GM12878 (cell line): ENCODE results near the gene OR6N1. TPM values are rescaled to one million over a fixed set of nuclear protein-coding genes. Genes with fewer than 3 reads are reported as not detected.

ENCODE experiments used
- polyA plus RNA-seq, 11 experiments: library from polyadenylated mRNA; depleted of rRNA in 4 of 11; unstranded in 6 of 11; stranded (reverse) in 5 of 11; fragments of >200 nt; fragmentation: Nextera tagmentation in 4 of 11; fragmentation: Illumina TruSeq in 1 of 11; extraction: Ambion mirVana in 4 of 11; extraction: Trizol in 1 of 11; gene quantifications; 1 replicate in 1 of 11; 2 replicates in 10 of 11; pipeline versions ENCODE4 v1.2.1 to v1.2.3, GENCODE V29; 2011 to 2016; ENCODE audit warnings: inconsistent platforms in 2 of 11, missing spikeins in 2 of 11, low read depth in 1 of 11
- small RNA-seq: library from RNA; depleted of rRNA; stranded (forward); fragments of <200 nt; gene quantifications from one replicate; pipeline ENCODE3, GENCODE V24; 2014
- total RNA-seq, 4 experiments: library from RNA; depleted of rRNA in 3 of 4; stranded (reverse); fragments of >200 nt in 3 of 4; fragmentation: Illumina TruSeq in 1 of 4; extraction: Trizol in 1 of 4; gene quantifications; 2 replicates each; pipeline versions ENCODE4 v1.2.1 to v1.2.3, GENCODE V29; 2013 to 2021

OR6N1 gene
- total and polyA plus RNA-seq, 10 of the 15 experiments (the other 5 are each of a cell fraction or from before 2014, with no cell fraction given), result not detected

Small RNA genes within 50 kb of the gene (small RNA-seq; reads per million reads assigned to genes)
- gene OR2AQ1P, result not detected

Other genes starting within 250 kb of the OR6N1 start
Only the 7 nearest of the 12 such genes appear.
- not detected in 2 replicates for gene SPTA1, start 85.5 kb downstream of the OR6N1 start, total RNA-seq (2014; rRNA removed)
- gene SPTA1, start 85.5 kb downstream of the OR6N1 start, total RNA-seq (2014; rRNA removed; fragmentation: Illumina TruSeq; extraction: Trizol), result 0.13 TPM in 1 of 2 replicates, not detected in the other
- 0.13 and 0.21 TPM in 2 replicates for gene SPTA1, start 85.5 kb downstream of the OR6N1 start, total RNA-seq (2021)
- gene SPTA1, start 85.5 kb downstream of the OR6N1 start, polyA plus RNA-seq (2011; rRNA removed), result 0.12 TPM in 1 of 2 replicates, not detected in the other
- under 0.01 TPM in 1 of 2 replicates, not detected in the other for gene SPTA1, start 85.5 kb downstream of the OR6N1 start, polyA plus RNA-seq (2014; fragmentation: Illumina TruSeq; extraction: Trizol)
- not detected for gene SPTA1, start 85.5 kb downstream of the OR6N1 start, polyA plus RNA-seq (2014; fragmentation: Nextera tagmentation; extraction: Ambion mirVana)
- gene SPTA1, start 85.5 kb downstream of the OR6N1 start, polyA plus RNA-seq (2014; rRNA removed), result 0.12 TPM in 1 of 2 replicates, not detected in the other
- gene SPTA1, start 85.5 kb downstream of the OR6N1 start, polyA plus RNA-seq (2016; fragmentation: Nextera tagmentation; extraction: Ambion mirVana), result not detected
- not detected in 2 replicates for gene OR6K2, start 71.5 kb downstream of the OR6N1 start, total RNA-seq (2014; rRNA removed)
- not detected in 2 replicates for gene OR6K2, start 71.5 kb downstream of the OR6N1 start, total RNA-seq (2014; rRNA removed; fragmentation: Illumina TruSeq; extraction: Trizol)
- not detected in 2 replicates for gene OR6K2, start 71.5 kb downstream of the OR6N1 start, total RNA-seq (2021)
- not detected in 2 replicates for gene OR6K2, start 71.5 kb downstream of the OR6N1 start, polyA plus RNA-seq (2011; rRNA removed)
- not detected in 2 replicates for gene OR6K2, start 71.5 kb downstream of the OR6N1 start, polyA plus RNA-seq (2014; fragmentation: Illumina TruSeq; extraction: Trizol)
- not detected for gene OR6K2, start 71.5 kb downstream of the OR6N1 start, polyA plus RNA-seq (2014; fragmentation: Nextera tagmentation; extraction: Ambion mirVana)
- gene OR6K2, start 71.5 kb downstream of the OR6N1 start, polyA plus RNA-seq (2014; rRNA removed), result not detected in 2 replicates
- gene OR6K2, start 71.5 kb downstream of the OR6N1 start, polyA plus RNA-seq (2016; fragmentation: Nextera tagmentation; extraction: Ambion mirVana), result not detected
- gene OR6K3, start 51.5 kb downstream of the OR6N1 start, total RNA-seq (2014; rRNA removed), result not detected in 2 replicates
- gene OR6K3, start 51.5 kb downstream of the OR6N1 start, total RNA-seq (2014; rRNA removed; fragmentation: Illumina TruSeq; extraction: Trizol), result not detected in 2 replicates
- gene OR6K3, start 51.5 kb downstream of the OR6N1 start, total RNA-seq (2021), result not detected in 2 replicates
- not detected in 2 replicates for gene OR6K3, start 51.5 kb downstream of the OR6N1 start, polyA plus RNA-seq (2011; rRNA removed)
- not detected in 2 replicates for gene OR6K3, start 51.5 kb downstream of the OR6N1 start, polyA plus RNA-seq (2014; fragmentation: Illumina TruSeq; extraction: Trizol)
- not detected for gene OR6K3, start 51.5 kb downstream of the OR6N1 start, polyA plus RNA-seq (2014; fragmentation: Nextera tagmentation; extraction: Ambion mirVana)
- gene OR6K3, start 51.5 kb downstream of the OR6N1 start, polyA plus RNA-seq (2014; rRNA removed), result not detected in 2 replicates
- gene OR6K3, start 51.5 kb downstream of the OR6N1 start, polyA plus RNA-seq (2016; fragmentation: Nextera tagmentation; extraction: Ambion mirVana), result not detected
- not detected in 2 replicates for gene OR6K6, start 17.5 kb downstream of the OR6N1 start, total RNA-seq (2014; rRNA removed)
- gene OR6K6, start 17.5 kb downstream of the OR6N1 start, total RNA-seq (2014; rRNA removed; fragmentation: Illumina TruSeq; extraction: Trizol), result not detected in 2 replicates
- not detected in 2 replicates for gene OR6K6, start 17.5 kb downstream of the OR6N1 start, total RNA-seq (2021)
- not detected in 2 replicates for gene OR6K6, start 17.5 kb downstream of the OR6N1 start, polyA plus RNA-seq (2011; rRNA removed)
- gene OR6K6, start 17.5 kb downstream of the OR6N1 start, polyA plus RNA-seq (2014; fragmentation: Illumina TruSeq; extraction: Trizol), result not detected in 2 replicates
- not detected for gene OR6K6, start 17.5 kb downstream of the OR6N1 start, polyA plus RNA-seq (2014; fragmentation: Nextera tagmentation; extraction: Ambion mirVana)
- not detected in 2 replicates for gene OR6K6, start 17.5 kb downstream of the OR6N1 start, polyA plus RNA-seq (2014; rRNA removed)
- gene OR6K6, start 17.5 kb downstream of the OR6N1 start, polyA plus RNA-seq (2016; fragmentation: Nextera tagmentation; extraction: Ambion mirVana), result not detected
- gene OR6N2, start 9.0 kb upstream of the OR6N1 start, total RNA-seq (2014; rRNA removed), result not detected in 2 replicates
- gene OR6N2, start 9.0 kb upstream of the OR6N1 start, total RNA-seq (2014; rRNA removed; fragmentation: Illumina TruSeq; extraction: Trizol), result not detected in 2 replicates
- not detected in 2 replicates for gene OR6N2, start 9.0 kb upstream of the OR6N1 start, total RNA-seq (2021)
- gene OR6N2, start 9.0 kb upstream of the OR6N1 start, polyA plus RNA-seq (2011; rRNA removed), result not detected in 2 replicates
- gene OR6N2, start 9.0 kb upstream of the OR6N1 start, polyA plus RNA-seq (2014; fragmentation: Illumina TruSeq; extraction: Trizol), result not detected in 2 replicates
- gene OR6N2, start 9.0 kb upstream of the OR6N1 start, polyA plus RNA-seq (2014; fragmentation: Nextera tagmentation; extraction: Ambion mirVana), result not detected
- not detected in 2 replicates for gene OR6N2, start 9.0 kb upstream of the OR6N1 start, polyA plus RNA-seq (2014; rRNA removed)
- not detected for gene OR6N2, start 9.0 kb upstream of the OR6N1 start, polyA plus RNA-seq (2016; fragmentation: Nextera tagmentation; extraction: Ambion mirVana)
- gene MNDA, start 59.2 kb upstream of the OR6N1 start, total RNA-seq (2014; rRNA removed), result 36.1 and 45.1 TPM in 2 replicates
- gene MNDA, start 59.2 kb upstream of the OR6N1 start, total RNA-seq (2014; rRNA removed; fragmentation: Illumina TruSeq; extraction: Trizol), result 72.2 and 74.7 TPM in 2 replicates
- gene MNDA, start 59.2 kb upstream of the OR6N1 start, total RNA-seq (2021), result 36.8 and 37.6 TPM in 2 replicates
- 37.1 and 49.1 TPM in 2 replicates for gene MNDA, start 59.2 kb upstream of the OR6N1 start, polyA plus RNA-seq (2011; rRNA removed)
- gene MNDA, start 59.2 kb upstream of the OR6N1 start, polyA plus RNA-seq (2014; fragmentation: Illumina TruSeq; extraction: Trizol), result 83.0 and 116 TPM in 2 replicates
- gene MNDA, start 59.2 kb upstream of the OR6N1 start, polyA plus RNA-seq (2014; fragmentation: Nextera tagmentation; extraction: Ambion mirVana), result 10 to 100 TPM; 81.9 to 91.8 TPM
- 32.1 and 38.9 TPM in 2 replicates for gene MNDA, start 59.2 kb upstream of the OR6N1 start, polyA plus RNA-seq (2014; rRNA removed)
- gene MNDA, start 59.2 kb upstream of the OR6N1 start, polyA plus RNA-seq (2016; fragmentation: Nextera tagmentation; extraction: Ambion mirVana), result 10 to 100 TPM; 20.1 to 21.4 TPM
- gene PYHIN1, start 159.4 kb upstream of the OR6N1 start, total RNA-seq (2014; rRNA removed), result 0.34 and 0.82 TPM in 2 replicates
- gene PYHIN1, start 159.4 kb upstream of the OR6N1 start, total RNA-seq (2014; rRNA removed; fragmentation: Illumina TruSeq; extraction: Trizol), result 0.49 and 0.88 TPM in 2 replicates
- gene PYHIN1, start 159.4 kb upstream of the OR6N1 start, total RNA-seq (2021), result 0.28 and 0.35 TPM in 2 replicates
- 7.2 and 9.4 TPM in 2 replicates for gene PYHIN1, start 159.4 kb upstream of the OR6N1 start, polyA plus RNA-seq (2011; rRNA removed)
- 0.46 and 0.53 TPM in 2 replicates for gene PYHIN1, start 159.4 kb upstream of the OR6N1 start, polyA plus RNA-seq (2014; fragmentation: Illumina TruSeq; extraction: Trizol)
- under 1 TPM; 0.35 to 0.56 TPM for gene PYHIN1, start 159.4 kb upstream of the OR6N1 start, polyA plus RNA-seq (2014; fragmentation: Nextera tagmentation; extraction: Ambion mirVana)
- gene PYHIN1, start 159.4 kb upstream of the OR6N1 start, polyA plus RNA-seq (2014; rRNA removed), result 0.26 and 0.29 TPM in 2 replicates
- gene PYHIN1, start 159.4 kb upstream of the OR6N1 start, polyA plus RNA-seq (2016; fragmentation: Nextera tagmentation; extraction: Ambion mirVana), result under 1 TPM; 0.19 to 0.42 TPM